WTC11 (cell line): ENCODE measurements around the gene MACF1. TPM values are rescaled to one million over a fixed set of nuclear protein-coding genes. Genes with fewer than 3 reads are reported as not detected.

Experiments
- ATAC-seq: fragments of 200-7000 bp; cut with Tn5 transposase; 2 replicates; pipeline ENCODE4 v1.10.0; 2021; ENCODE audit warnings: mild to moderate bottlenecking, moderate library complexity
- CTCF ChIA-PET: fragments of 300-600 bp; sonication (Branson Sonifier 250); formaldehyde crosslinking; loops from one replicate; lab custom pipeline; 2021; ENCODE audit warnings: antibody characterized with exemption; lab: Charles Lee
- POLR2A ChIA-PET: fragments of 350-600 bp; sonication (Branson Sonifier 250); formaldehyde crosslinking; loops from one replicate; lab custom pipeline; 2021; ENCODE audit warnings: antibody characterized with exemption; lab: Charles Lee
- DNase-seq: peaks from one replicate; pipeline ENCODE4 v3.0.0; 2021; ENCODE audit warnings: low spot score
- H3K27ac Mint-ChIP-seq: 2 replicates; pipeline ENCODE4 v1.8.0; 2021; ENCODE audit warnings: mixed read lengths
- H3K27me3 Mint-ChIP-seq: 2 replicates; pipeline ENCODE4 v1.8.0; 2021; ENCODE audit warnings: low read depth, mild to moderate bottlenecking, moderate library complexity, mixed read lengths
- H3K36me3 Mint-ChIP-seq: 2 replicates; pipeline ENCODE4 v1.8.0; 2021; ENCODE audit warnings: mixed read lengths
- H3K4me1 Mint-ChIP-seq: 2 replicates; pipeline ENCODE4 v1.8.0; 2022; ENCODE audit warnings: mixed read lengths
- H3K4me3 Mint-ChIP-seq: 2 replicates; pipeline ENCODE4 v1.8.0; 2021; ENCODE audit warnings: mild to moderate bottlenecking, moderate library complexity, mixed read lengths
- H3K9me3 Mint-ChIP-seq: 2 replicates; pipeline ENCODE4 v1.8.0; 2021; ENCODE audit warnings: mixed read lengths
- CBFB ChIP-seq: sonication (generic); formaldehyde crosslinking; IDR thresholded peaks from 2 replicates; pipeline ENCODE4 v1.8.1; 2022; ENCODE audit warnings: mild to moderate bottlenecking, low read depth, missing genetic modification reagents
- CREM ChIP-seq: sonication (generic); formaldehyde crosslinking; IDR thresholded peaks from 2 replicates; pipeline ENCODE4 v1.8.1; 2022; ENCODE audit warnings: mild to moderate bottlenecking, missing genetic modification reagents, moderate library complexity
- FOXP1 ChIP-seq: sonication (generic); formaldehyde crosslinking; IDR thresholded peaks from 2 replicates; pipeline ENCODE4 v1.8.0; 2022; ENCODE audit warnings: missing genetic modification reagents, mild to moderate bottlenecking, moderate library complexity, borderline replicate concordance
- JAZF1 ChIP-seq: fragments of 250-450 bp; sonication (Bioruptor Pico); IDR thresholded peaks from 2 replicates; pipeline ENCODE4 v1.9.0; 2021; ENCODE audit warnings: moderate library complexity, mild to moderate bottlenecking, inconsistent platforms
- KAT7 ChIP-seq: sonication (generic); formaldehyde crosslinking; IDR thresholded peaks from 2 replicates; pipeline ENCODE4 v1.8.1; 2023; ENCODE audit warnings: missing genetic modification reagents, mild to moderate bottlenecking, borderline replicate concordance
- MXD4 ChIP-seq: fragments of 250-450 bp; sonication (Bioruptor Pico); IDR thresholded peaks from 2 replicates; pipeline ENCODE4 v1.8.0; 2021; ENCODE audit warnings: mild to moderate bottlenecking, moderate library complexity, borderline replicate concordance
- NFYB ChIP-seq: sonication (generic); formaldehyde crosslinking; conservative IDR thresholded peaks from 2 replicates; pipeline ENCODE4 v1.8.0; 2022; ENCODE audit warnings: low read depth, missing genetic modification reagents
- NR2C2 ChIP-seq: sonication (generic); formaldehyde crosslinking; IDR thresholded peaks from 2 replicates; pipeline ENCODE4 v1.8.0; 2022; ENCODE audit warnings: mild to moderate bottlenecking, missing genetic modification reagents
- SMAD3 ChIP-seq: sonication (generic); formaldehyde crosslinking; IDR thresholded peaks from 2 replicates; pipeline ENCODE4 v1.8.0; 2022; ENCODE audit warnings: missing genetic modification reagents, mild to moderate bottlenecking, borderline replicate concordance
- TP53 ChIP-seq: sonication (generic); formaldehyde crosslinking; IDR thresholded peaks from 2 replicates; pipeline ENCODE4 v1.8.1; 2023; ENCODE audit warnings: mild to moderate bottlenecking, missing genetic modification reagents
- ZBTB21 ChIP-seq: sonication (generic); formaldehyde crosslinking; IDR thresholded peaks from 2 replicates; pipeline ENCODE4 v1.8.1; 2023; ENCODE audit warnings: mild to moderate bottlenecking, missing genetic modification reagents, borderline replicate concordance
- ZNF671 ChIP-seq: fragments of 250-450 bp; sonication (Bioruptor Pico); IDR thresholded peaks from 2 replicates; pipeline ENCODE4 v1.8.0; 2021; ENCODE audit warnings: mild to moderate bottlenecking
- total RNA-seq: library from RNA; stranded (reverse); gene quantifications from 3 replicates; pipeline ENCODE4 v1.2.3, GENCODE V29; 2021
- TF ChIP-seq, protein P1 (sequence below): sonication (generic); formaldehyde crosslinking; IDR thresholded peaks from 2 replicates; pipeline ENCODE4 v1.8.0; 2023; ENCODE audit warnings: mild to moderate bottlenecking, missing genetic modification reagents
- TF ChIP-seq, protein P2 (sequence below): sonication (generic); formaldehyde crosslinking; IDR thresholded peaks from 2 replicates; pipeline ENCODE4 v1.8.1; 2022; ENCODE audit warnings: missing genetic modification reagents, borderline replicate concordance
- TF ChIP-seq, protein P3 (sequence below): sonication (generic); formaldehyde crosslinking; IDR thresholded peaks from 2 replicates; pipeline ENCODE4 v1.8.1; 2023; ENCODE audit warnings: mild to moderate bottlenecking, missing genetic modification reagents, borderline replicate concordance
- TF ChIP-seq, protein P4 (sequence below): sonication (generic); formaldehyde crosslinking; IDR thresholded peaks from 2 replicates; pipeline ENCODE4 v1.8.1; 2022; ENCODE audit warnings: low read depth, mild to moderate bottlenecking, moderate library complexity, missing genetic modification reagents, borderline replicate concordance
- TF ChIP-seq, protein P5 (sequence below): sonication (generic); formaldehyde crosslinking; IDR thresholded peaks from 2 replicates; pipeline ENCODE4 v1.8.0; 2022; ENCODE audit warnings: mild to moderate bottlenecking, missing genetic modification reagents
- TF ChIP-seq, protein P6 (sequence below): fragments of 250-450 bp; sonication (Bioruptor Pico); conservative IDR thresholded peaks from 2 replicates; pipeline ENCODE4 v1.9.0; 2021; ENCODE audit warnings: mild to moderate bottlenecking

Gene MACF1
- total RNA-seq, 1 experiment from 2014 or later, result 327 TPM

DNA sequence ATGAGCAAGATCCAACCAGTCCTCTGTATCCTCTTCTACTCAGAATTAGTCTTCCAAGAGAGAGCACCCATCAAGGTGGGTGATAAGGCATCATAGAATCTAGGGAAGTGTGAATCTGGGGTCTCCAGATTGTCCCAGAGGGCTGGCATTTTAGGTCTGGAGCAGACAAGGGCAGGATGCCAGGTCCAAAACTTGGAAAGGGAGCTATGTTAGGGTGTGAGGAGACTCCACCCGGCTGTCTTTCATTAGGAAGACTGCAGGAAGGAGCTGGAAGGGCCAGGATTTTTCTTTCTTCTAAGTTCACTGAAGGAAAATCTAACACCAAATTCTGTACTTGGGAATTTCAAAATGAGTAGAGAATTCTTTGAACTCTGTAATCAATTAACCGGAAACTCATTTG lies 200.9 kb downstream of the MACF1 start:
- no peak for ATAC-seq
- ChIA-PET CTCF (interaction anchor here (1.4 to 1.5 kb wide), 2 partner anchors 27 to 134 kb away, joined by 3 to 7 read pairs; no protein-coding TSS in a partner anchor), POLR2A (interaction anchor here (1.4 kb wide), 1 partner anchor 379 kb away, joined by 3 read pairs; the partner anchor contains the start of gene NDUFS5)
- Mint-ChIP-seq H3K9me3 (peaks cover 5% of the 10 kb centered on the region), H3K27me3 (no peaks in the 10 kb centered on the region), H3K4me3 (no peak overlapping the region), H3K4me1 (peaks cover 34% of the 10 kb centered on the region), H3K27ac (no peak overlapping the region), H3K36me3 (peaks cover 11% of the 10 kb centered on the region)
- TF ChIP-seq NFYB (CRISPR knock-in tag), result no peak
- no peak for DNase-seq

DNA sequence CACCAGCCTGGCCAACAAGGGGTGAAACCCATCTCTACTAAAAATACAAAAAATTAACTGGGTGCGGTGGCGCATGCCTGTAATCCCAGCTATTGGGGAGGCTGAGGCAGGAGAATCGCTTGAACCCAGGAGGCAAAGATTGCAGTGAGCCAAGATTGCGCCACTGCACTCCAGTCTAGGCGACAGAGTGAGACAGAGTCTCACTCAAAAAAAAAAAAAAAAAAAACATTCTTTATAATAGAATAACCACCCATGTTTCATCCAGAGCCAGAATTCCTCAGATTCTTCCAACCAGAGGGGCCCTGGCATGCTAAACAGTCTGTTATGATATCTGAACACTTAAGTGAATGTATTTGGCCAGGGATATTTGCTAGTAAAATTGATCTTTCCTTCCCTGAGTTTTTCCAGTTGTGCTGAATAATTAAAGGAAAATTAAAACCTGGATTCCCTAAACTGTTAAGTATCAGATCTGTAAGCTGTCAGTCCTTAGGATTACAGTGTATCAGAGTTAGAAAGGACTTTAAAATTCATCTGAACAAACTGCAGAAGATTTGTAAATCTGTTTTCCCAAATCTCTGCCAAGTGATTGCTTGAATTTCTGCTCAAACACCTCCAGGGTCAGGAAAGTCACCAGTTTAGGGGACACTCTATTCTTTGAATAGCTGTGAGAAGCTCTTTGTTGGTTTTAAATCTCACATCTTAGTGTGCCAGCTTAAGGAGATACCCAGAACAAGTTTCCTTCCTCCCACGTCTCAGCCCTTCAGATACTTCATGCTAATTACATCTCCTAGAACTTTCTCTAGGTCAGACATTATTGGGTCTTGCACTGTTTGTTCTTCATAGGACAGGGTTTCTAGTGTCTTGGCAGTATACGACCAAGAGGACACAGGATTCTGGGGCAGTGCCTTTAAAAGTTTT lies 202.3 kb downstream of the MACF1 start:
- ATAC-seq (no peak), DNase-seq (no peak)
- POLR2A ChIA-PET, result no interaction called here
- Mint-ChIP-seq H3K4me1 (peaks cover 49% of the 10 kb centered on the region), H3K9me3 (peaks cover 16% of the 10 kb centered on the region), H3K27me3 (no peaks in the 10 kb centered on the region; the same call in 1 of the 2 replicates), H3K36me3 (peaks cover 26% of the 10 kb centered on the region), H3K4me3 (peak overlapping the region; percentile 86), H3K27ac (no peak overlapping the region)
- CTCF ChIA-PET, result interaction anchor here (0.9 to 5.6 kb wide), 5 partner anchors 8 to 308 kb away, joined by 3 to 45 read pairs (median 5); no protein-coding TSS in a partner anchor
- no peak for TF ChIP-seq NR2C2 (CRISPR knock-in tag)
- TF ChIP-seq MXD4 (CRISPR knock-in tag), result no peak
- TF ChIP-seq ZNF671 (CRISPR knock-in tag), result no peak
- no peak for TF ChIP-seq CREM
- TF ChIP-seq, protein P1, sequence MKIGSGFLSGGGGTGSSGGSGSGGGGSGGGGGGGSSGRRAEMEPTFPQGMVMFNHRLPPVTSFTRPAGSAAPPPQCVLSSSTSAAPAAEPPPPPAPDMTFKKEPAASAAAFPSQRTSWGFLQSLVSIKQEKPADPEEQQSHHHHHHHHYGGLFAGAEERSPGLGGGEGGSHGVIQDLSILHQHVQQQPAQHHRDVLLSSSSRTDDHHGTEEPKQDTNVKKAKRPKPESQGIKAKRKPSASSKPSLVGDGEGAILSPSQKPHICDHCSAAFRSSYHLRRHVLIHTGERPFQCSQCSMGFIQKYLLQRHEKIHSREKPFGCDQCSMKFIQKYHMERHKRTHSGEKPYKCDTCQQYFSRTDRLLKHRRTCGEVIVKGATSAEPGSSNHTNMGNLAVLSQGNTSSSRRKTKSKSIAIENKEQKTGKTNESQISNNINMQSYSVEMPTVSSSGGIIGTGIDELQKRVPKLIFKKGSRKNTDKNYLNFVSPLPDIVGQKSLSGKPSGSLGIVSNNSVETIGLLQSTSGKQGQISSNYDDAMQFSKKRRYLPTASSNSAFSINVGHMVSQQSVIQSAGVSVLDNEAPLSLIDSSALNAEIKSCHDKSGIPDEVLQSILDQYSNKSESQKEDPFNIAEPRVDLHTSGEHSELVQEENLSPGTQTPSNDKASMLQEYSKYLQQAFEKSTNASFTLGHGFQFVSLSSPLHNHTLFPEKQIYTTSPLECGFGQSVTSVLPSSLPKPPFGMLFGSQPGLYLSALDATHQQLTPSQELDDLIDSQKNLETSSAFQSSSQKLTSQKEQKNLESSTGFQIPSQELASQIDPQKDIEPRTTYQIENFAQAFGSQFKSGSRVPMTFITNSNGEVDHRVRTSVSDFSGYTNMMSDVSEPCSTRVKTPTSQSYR (CRISPR knock-in tag), result no peak
- TF ChIP-seq, protein P2, sequence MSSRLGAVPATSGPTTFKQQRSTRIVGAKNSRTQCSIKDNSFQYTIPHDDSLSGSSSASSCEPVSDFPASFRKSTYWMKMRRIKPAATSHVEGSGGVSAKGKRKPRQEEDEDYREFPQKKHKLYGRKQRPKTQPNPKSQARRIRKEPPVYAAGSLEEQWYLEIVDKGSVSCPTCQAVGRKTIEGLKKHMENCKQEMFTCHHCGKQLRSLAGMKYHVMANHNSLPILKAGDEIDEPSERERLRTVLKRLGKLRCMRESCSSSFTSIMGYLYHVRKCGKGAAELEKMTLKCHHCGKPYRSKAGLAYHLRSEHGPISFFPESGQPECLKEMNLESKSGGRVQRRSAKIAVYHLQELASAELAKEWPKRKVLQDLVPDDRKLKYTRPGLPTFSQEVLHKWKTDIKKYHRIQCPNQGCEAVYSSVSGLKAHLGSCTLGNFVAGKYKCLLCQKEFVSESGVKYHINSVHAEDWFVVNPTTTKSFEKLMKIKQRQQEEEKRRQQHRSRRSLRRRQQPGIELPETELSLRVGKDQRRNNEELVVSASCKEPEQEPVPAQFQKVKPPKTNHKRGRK (CRISPR knock-in tag), result no peak
- TF ChIP-seq, protein P3, sequence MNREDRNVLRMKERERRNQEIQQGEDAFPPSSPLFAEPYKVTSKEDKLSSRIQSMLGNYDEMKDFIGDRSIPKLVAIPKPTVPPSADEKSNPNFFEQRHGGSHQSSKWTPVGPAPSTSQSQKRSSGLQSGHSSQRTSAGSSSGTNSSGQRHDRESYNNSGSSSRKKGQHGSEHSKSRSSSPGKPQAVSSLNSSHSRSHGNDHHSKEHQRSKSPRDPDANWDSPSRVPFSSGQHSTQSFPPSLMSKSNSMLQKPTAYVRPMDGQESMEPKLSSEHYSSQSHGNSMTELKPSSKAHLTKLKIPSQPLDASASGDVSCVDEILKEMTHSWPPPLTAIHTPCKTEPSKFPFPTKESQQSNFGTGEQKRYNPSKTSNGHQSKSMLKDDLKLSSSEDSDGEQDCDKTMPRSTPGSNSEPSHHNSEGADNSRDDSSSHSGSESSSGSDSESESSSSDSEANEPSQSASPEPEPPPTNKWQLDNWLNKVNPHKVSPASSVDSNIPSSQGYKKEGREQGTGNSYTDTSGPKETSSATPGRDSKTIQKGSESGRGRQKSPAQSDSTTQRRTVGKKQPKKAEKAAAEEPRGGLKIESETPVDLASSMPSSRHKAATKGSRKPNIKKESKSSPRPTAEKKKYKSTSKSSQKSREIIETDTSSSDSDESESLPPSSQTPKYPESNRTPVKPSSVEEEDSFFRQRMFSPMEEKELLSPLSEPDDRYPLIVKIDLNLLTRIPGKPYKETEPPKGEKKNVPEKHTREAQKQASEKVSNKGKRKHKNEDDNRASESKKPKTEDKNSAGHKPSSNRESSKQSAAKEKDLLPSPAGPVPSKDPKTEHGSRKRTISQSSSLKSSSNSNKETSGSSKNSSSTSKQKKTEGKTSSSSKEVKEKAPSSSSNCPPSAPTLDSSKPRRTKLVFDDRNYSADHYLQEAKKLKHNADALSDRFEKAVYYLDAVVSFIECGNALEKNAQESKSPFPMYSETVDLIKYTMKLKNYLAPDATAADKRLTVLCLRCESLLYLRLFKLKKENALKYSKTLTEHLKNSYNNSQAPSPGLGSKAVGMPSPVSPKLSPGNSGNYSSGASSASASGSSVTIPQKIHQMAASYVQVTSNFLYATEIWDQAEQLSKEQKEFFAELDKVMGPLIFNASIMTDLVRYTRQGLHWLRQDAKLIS (CRISPR knock-in tag), result no peak
- TF ChIP-seq ZBTB21 (CRISPR knock-in tag), result no peak
- TF ChIP-seq JAZF1, result no peak
- TF ChIP-seq, protein P4, sequence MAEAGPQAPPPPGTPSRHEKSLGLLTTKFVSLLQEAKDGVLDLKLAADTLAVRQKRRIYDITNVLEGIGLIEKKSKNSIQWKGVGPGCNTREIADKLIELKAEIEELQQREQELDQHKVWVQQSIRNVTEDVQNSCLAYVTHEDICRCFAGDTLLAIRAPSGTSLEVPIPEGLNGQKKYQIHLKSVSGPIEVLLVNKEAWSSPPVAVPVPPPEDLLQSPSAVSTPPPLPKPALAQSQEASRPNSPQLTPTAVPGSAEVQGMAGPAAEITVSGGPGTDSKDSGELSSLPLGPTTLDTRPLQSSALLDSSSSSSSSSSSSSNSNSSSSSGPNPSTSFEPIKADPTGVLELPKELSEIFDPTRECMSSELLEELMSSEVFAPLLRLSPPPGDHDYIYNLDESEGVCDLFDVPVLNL, result no peak
- TF ChIP-seq KAT7, result no peak
- no peak for TF ChIP-seq CBFB (CRISPR knock-in tag)
- no peak for TF ChIP-seq FOXP1 (CRISPR knock-in tag)
- no peak for TF ChIP-seq NFYB (CRISPR knock-in tag)
- TF ChIP-seq SMAD3 (CRISPR knock-in tag), result no peak
- no peak for TF ChIP-seq TP53 (CRISPR knock-in tag)
- TF ChIP-seq, protein P5, sequence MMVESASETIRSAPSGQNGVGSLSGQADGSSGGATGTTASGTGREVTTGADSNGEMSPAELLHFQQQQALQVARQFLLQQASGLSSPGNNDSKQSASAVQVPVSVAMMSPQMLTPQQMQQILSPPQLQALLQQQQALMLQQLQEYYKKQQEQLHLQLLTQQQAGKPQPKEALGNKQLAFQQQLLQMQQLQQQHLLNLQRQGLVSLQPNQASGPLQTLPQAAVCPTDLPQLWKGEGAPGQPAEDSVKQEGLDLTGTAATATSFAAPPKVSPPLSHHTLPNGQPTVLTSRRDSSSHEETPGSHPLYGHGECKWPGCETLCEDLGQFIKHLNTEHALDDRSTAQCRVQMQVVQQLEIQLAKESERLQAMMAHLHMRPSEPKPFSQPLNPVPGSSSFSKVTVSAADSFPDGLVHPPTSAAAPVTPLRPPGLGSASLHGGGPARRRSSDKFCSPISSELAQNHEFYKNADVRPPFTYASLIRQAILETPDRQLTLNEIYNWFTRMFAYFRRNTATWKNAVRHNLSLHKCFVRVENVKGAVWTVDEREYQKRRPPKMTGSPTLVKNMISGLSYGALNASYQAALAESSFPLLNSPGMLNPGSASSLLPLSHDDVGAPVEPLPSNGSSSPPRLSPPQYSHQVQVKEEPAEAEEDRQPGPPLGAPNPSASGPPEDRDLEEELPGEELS, result no peak
- TF ChIP-seq, protein P6, sequence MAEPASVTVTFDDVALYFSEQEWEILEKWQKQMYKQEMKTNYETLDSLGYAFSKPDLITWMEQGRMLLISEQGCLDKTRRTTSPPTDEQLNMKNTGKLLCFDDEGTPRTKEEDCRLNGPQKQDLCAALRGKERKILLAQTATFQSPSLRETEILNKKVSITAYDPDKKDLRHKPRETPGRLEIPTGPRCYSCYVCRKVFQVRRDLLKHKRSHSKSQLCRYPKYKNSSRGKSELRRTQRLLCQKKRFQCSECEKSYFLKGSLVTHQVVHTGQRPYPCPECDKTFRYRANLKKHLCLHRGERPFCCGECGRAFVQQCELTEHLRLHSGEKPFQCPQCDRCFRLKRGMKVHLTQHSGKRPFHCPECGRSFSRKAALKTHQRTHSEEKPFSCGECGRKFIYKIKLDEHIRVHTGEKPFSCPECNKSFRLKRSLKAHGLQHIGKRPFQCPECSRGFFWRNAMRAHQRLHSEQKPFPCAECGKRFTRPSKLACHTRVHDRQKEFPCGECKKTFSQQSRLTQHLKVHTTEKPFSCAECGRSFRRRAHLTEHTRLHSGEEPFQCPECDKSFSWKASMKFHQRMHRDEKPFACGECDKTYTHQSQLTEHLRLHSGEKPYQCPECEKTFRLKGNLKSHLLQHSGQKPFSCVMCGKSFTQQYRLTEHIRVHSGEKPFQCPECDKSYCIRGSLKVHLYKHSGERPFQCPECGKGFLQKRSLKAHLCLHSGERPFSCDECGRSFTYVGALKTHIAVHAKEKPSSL, result no peak
